MM.1S (cell line): Measurements from ENCODE around the gene PITPNM3.

Source experiments
- DNase-seq: peaks from one replicate; pipeline ENCODE4 v3.0.0-alpha.2; 2015
- H2AFZ ChIP-seq: fragments of 300-600 bp; sonication (generic); 2 replicates; pipeline ENCODE4 v1.6.0; 2016; ENCODE audit warnings: antibody characterized with exemption, low read length
- H3F3A ChIP-seq: fragments of 300-600 bp; sonication (generic); 2 replicates; pipeline ENCODE4 v1.6.1; 2016; ENCODE audit warnings: mild to moderate bottlenecking, antibody characterized with exemption, low read length, moderate library complexity, mixed read lengths; ENCODE audit not compliant: insufficient read depth
- H3K27ac ChIP-seq: fragments of 300-600 bp; sonication (generic); 2 replicates; pipeline ENCODE4 v1.5.1; 2016; ENCODE audit warnings: mild to moderate bottlenecking, low read length
- H3K27me3 ChIP-seq: fragments of 300-600 bp; sonication (generic); replicated peaks from 2 replicates; pipeline ENCODE4 v1.6.0; 2016; ENCODE audit warnings: low read length; ENCODE audit not compliant: insufficient read depth
- H3K36me3 ChIP-seq: fragments of 300-600 bp; sonication (generic); replicated peaks from 2 replicates; pipeline ENCODE4 v1.6.1; 2016; ENCODE audit warnings: mild to moderate bottlenecking, low read length, mixed read lengths; ENCODE audit not compliant: insufficient read depth
- H3K4me1 ChIP-seq: fragments of 300-600 bp; sonication (generic); 2 replicates; pipeline ENCODE4 v1.6.1; 2016; ENCODE audit warnings: low read length, mixed read lengths
- H3K4me2 ChIP-seq: fragments of 300-600 bp; sonication (generic); 2 replicates; pipeline ENCODE4 v1.6.0; 2016; ENCODE audit warnings: low read depth, low read length
- H3K4me3 ChIP-seq: fragments of 300-600 bp; sonication (generic); 2 replicates; pipeline ENCODE4 v1.5.1; 2016; ENCODE audit warnings: low read length, mixed read lengths
- H3K79me2 ChIP-seq: fragments of 300-600 bp; sonication (generic); 2 replicates; pipeline ENCODE4 v1.6.1; 2016; ENCODE audit warnings: mixed run types, low read length, mixed read lengths
- H3K9ac ChIP-seq: fragments of 300-600 bp; sonication (generic); 2 replicates; pipeline ENCODE4 v1.6.1; 2016; ENCODE audit warnings: low read length, mixed read lengths
- H3K9me2 ChIP-seq: fragments of 300-600 bp; sonication (generic); replicated peaks from 2 replicates; pipeline ENCODE4 v1.6.1; 2016; ENCODE audit warnings: mild to moderate bottlenecking, low read length, mixed read lengths; ENCODE audit not compliant: insufficient read depth
- H3K9me3 ChIP-seq: fragments of 300-600 bp; sonication (generic); replicated peaks from 2 replicates; pipeline ENCODE4 v1.6.1; 2016; ENCODE audit warnings: mild to moderate bottlenecking, low read length, mixed read lengths; ENCODE audit not compliant: insufficient read depth
- H4K20me1 ChIP-seq: fragments of 300-600 bp; sonication (generic); 2 replicates; pipeline ENCODE4 v1.6.1; 2016; ENCODE audit warnings: mild to moderate bottlenecking, low read length, moderate library complexity, mixed read lengths; ENCODE audit not compliant: insufficient read depth
- EZH2 ChIP-seq: fragments of 300-600 bp; sonication (generic); optimal IDR thresholded peaks from 2 replicates; pipeline ENCODE3; 2017; ENCODE audit warnings: low read depth, mild to moderate bottlenecking, antibody characterized with exemption, low read length, mixed read lengths
- EZH2phosphoT487 ChIP-seq: fragments of 300-600 bp; sonication (generic); IDR thresholded peaks from 2 replicates; pipeline ENCODE4 v1.6.1; 2018; ENCODE audit warnings: antibody characterized with exemption, low read length
- TF ChIP-seq, protein P1 (sequence below): fragments of 300-600 bp; sonication (generic); IDR thresholded peaks from 2 replicates; pipeline ENCODE4 v1.5.1; 2016; ENCODE audit warnings: antibody characterized with exemption, low read length, mixed read lengths

The PITPNM3 gene

DNA sequence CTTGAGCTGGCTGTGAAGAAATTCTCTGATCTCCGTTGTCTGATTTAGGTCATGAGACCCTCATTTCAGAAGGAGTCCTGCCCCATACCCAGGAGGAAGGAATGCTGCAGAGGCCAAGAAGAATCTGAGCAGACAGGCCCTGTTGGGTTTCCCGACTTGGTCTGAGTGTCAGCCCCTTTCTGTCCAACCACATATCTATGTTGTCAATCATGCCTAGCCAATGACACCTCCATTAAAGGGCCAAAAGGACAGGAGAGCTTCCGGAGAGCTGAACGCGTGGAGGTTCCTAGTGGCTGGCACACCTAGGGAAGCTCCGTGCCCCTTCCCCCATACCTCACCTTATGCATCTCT, 74.3 kb downstream of the PITPNM3 start:
- no peak overlapping the region for H3K4me2 ChIP-seq
- no peaks in the 10 kb centered on the region for H3K9me2 ChIP-seq
- H3K27me3 ChIP-seq = peaks cover 71% of the 10 kb centered on the region
- H4K20me1 ChIP-seq = no peaks in the 10 kb centered on the region
- no peak overlapping the region for H3K9ac ChIP-seq
- no peak for TF ChIP-seq EZH2
- no peak for TF ChIP-seq EZH2phosphoT487
- TF ChIP-seq, protein P1, sequence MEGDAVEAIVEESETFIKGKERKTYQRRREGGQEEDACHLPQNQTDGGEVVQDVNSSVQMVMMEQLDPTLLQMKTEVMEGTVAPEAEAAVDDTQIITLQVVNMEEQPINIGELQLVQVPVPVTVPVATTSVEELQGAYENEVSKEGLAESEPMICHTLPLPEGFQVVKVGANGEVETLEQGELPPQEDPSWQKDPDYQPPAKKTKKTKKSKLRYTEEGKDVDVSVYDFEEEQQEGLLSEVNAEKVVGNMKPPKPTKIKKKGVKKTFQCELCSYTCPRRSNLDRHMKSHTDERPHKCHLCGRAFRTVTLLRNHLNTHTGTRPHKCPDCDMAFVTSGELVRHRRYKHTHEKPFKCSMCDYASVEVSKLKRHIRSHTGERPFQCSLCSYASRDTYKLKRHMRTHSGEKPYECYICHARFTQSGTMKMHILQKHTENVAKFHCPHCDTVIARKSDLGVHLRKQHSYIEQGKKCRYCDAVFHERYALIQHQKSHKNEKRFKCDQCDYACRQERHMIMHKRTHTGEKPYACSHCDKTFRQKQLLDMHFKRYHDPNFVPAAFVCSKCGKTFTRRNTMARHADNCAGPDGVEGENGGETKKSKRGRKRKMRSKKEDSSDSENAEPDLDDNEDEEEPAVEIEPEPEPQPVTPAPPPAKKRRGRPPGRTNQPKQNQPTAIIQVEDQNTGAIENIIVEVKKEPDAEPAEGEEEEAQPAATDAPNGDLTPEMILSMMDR = no peak
- H3K27ac ChIP-seq = no peak overlapping the region
- no peaks in the 10 kb centered on the region for H3F3A ChIP-seq
- no peaks in the 10 kb centered on the region for H3K79me2 ChIP-seq
- H3K4me3 ChIP-seq = no peak overlapping the region
- H3K4me1 ChIP-seq = no peaks in the 10 kb centered on the region
- H2AFZ ChIP-seq = no peak overlapping the region
- H3K36me3 ChIP-seq = no peaks in the 10 kb centered on the region
- DNase-seq = no peak
- H3K9me3 ChIP-seq = no peaks in the 10 kb centered on the region

DNA sequence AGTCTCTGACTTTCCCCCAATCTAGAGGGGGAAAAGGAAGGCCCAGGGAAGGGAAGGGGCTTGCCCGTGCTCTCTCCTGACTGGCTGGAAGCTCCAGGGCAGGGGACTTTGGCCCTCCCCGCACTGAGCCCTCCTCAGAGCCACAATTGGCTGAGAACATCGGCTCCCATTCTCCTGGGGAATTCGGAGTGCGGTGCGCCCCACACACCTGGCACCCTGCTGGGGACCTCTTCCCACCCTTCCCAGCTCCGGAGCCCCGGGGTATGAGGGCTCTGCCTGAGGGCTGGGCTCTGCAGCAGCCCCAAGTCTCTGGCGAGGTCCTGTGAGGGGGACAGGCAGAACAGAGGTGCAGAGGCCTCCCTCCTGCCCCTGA, 76.1 kb downstream of the PITPNM3 start:
- no peaks in the 10 kb centered on the region for H3F3A ChIP-seq
- no peak for DNase-seq

DNA sequence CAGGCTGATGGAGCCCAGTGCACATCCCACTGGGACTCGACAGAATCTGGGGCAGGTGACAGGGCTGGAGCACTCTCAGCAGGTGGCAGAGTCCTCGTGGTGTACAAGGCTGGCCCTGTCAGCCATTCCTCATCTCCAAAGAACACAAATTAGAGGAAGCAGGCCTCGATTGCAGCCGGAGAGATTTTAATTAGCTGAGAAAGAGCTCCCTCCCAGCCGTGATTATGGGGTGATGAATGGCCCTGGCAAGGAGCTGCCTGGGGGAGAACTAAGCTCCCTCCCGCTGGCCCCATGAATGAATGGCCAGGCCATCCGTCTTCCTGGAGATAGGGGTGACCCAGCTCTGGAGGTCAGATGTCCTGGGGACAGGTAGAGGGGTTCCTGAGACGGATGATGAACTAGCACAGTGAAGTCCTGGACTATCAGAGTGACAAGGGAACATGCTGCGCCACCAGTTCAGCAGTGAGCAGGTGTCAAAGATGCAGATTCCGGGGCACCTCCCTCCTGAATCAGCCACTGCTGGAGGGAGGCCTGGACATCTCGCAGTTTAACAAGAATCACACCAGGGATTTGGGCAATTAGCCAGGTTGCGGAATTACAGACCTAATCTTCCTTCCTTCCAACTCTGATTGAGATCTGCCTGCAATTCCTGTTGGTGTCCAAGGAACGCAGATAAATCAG, 76.6 kb downstream of the PITPNM3 start:
- Histone ChIP-seq H3K9ac (no peak overlapping the region), H3K79me2 (no peaks in the 10 kb centered on the region), H3K9me2 (no peaks in the 10 kb centered on the region), H3K4me1 (no peaks in the 10 kb centered on the region), H4K20me1 (no peaks in the 10 kb centered on the region), H3K9me3 (no peaks in the 10 kb centered on the region), H3K27me3 (peaks cover 65% of the 10 kb centered on the region), H3F3A (no peaks in the 10 kb centered on the region), H3K27ac (no peak overlapping the region), H2AFZ (no peak overlapping the region), H3K4me2 (no peak overlapping the region), H3K4me3 (no peak overlapping the region), H3K36me3 (no peaks in the 10 kb centered on the region)
- TF ChIP-seq EZH2 (no peak), EZH2phosphoT487 (no peak)
- TF ChIP-seq, protein P1 = no peak
- no peak for DNase-seq

More for the DNA sequence above, 76.1 kb downstream of the PITPNM3 start:
- TF ChIP-seq, protein P1 = no peak
- TF ChIP-seq EZH2 (no peak), EZH2phosphoT487 (no peak)
- H2AFZ ChIP-seq = no peak overlapping the region
- no peak overlapping the region for H3K9ac ChIP-seq
- H3K4me3 ChIP-seq = no peak overlapping the region
- H3K9me3 ChIP-seq = no peaks in the 10 kb centered on the region
- no peak overlapping the region for H3K27ac ChIP-seq
- H4K20me1 ChIP-seq = no peaks in the 10 kb centered on the region
- H3K4me1 ChIP-seq = no peaks in the 10 kb centered on the region
- H3K27me3 ChIP-seq = peaks cover 62% of the 10 kb centered on the region
- no peaks in the 10 kb centered on the region for H3K79me2 ChIP-seq
- H3K9me2 ChIP-seq = no peaks in the 10 kb centered on the region
- no peaks in the 10 kb centered on the region for H3K36me3 ChIP-seq
- no peak overlapping the region for H3K4me2 ChIP-seq
